ENCODE data around the gene XXYLT1. TPM values are rescaled to one million over a fixed set of nuclear protein-coding genes. Genes with fewer than 3 reads are reported as not detected.

Gene XXYLT1
- polyA plus RNA-seq, 4 donors: 28.9 to 35.7 (median 31.3) TPM

- no peak for DNase-seq (ENCODE audit: low read depth in 4 of 4, low spot score in 3 of 4)
Measured at GRCh38 chr3:195139876-195140240, 131.1 kb downstream of the XXYLT1 start.

DNA sequence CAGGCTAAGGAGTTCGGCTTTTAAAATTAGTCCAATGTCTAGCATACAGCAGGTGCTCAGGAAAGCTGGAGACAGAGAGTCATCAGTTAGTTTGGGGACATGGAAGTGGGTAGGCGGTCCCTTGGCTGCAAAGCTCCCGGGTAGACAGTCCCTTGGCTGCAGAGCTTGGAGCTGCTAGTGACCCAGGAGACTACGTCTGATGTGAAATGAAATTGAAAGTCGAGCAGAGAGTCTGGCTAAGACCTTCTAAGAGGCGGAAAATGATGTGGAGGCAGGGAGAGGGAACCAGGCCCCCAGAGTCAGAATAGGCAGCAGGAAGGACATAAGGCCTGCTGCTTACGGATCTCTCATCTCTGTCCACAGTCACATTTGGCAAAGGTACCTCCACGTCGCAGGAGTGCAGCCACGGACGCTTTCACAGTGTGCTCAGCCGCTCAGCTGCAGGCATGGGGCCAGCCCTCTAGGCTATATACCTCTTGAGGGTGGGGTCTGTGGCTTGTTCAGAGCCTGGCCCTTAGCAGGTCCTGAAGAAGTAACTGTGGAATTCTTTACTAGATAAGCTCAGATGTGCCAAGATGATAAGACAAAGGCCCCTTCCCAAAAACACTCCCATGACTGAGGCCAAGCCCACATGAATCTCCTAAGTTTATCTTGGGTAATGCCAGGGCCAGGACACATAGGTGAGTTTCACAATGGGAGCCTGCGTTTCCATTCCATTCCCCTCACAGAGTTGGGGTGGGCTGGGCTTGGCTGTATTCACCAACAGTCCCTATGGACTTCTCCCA is 131.7 kb downstream of the XXYLT1 start:
- DNase-seq (ENCODE audit: low read depth in 4 of 4, low spot score in 3 of 4): no peak

DNA sequence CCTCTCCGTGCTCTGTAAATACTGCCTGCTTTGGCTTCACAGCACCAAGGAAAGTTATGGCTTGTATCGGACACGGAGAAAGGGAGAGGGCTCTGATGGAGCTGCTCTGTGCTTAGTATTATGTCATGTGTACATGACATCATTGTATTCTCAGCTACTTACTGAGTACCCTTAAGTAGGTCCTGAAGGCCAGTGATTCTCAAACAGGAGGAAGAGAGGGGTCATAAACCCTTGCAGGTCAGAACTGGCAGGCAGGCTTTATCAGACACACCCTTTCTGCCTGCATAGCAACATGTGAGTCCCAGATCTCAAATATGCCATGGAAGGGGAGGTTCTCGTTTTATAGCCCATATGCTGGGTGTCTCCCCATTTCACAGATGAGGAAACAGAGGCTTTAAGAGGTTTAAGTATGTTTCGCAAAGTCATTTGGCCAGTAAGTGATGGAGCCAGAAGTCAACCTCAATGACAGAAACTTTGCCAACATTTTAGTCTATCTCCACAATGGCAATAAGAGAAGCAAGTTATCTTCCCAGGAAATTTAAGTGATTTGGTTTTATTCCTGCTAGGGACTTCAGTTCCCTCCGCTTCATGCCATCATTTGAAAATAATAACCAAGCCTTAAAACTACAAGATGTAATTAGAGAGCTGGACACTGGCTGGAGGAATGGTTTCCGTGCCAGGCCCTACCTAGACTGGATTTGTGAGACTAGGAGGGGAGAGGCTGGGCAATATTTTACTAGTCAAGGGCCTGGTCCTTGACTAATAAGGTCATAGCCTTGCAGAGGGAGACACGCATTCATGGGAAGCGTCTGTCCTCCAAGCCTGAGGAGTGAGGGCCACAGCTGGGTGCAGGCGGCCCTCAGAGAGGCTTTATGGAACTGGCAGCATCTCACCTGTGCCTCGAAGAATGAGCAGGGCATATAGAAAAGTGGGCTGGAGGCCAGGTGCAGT is 133.0 kb downstream of the XXYLT1 start:
- DNase-seq (ENCODE audit: low read depth in 4 of 4, low spot score in 3 of 4): no peak

DNA sequence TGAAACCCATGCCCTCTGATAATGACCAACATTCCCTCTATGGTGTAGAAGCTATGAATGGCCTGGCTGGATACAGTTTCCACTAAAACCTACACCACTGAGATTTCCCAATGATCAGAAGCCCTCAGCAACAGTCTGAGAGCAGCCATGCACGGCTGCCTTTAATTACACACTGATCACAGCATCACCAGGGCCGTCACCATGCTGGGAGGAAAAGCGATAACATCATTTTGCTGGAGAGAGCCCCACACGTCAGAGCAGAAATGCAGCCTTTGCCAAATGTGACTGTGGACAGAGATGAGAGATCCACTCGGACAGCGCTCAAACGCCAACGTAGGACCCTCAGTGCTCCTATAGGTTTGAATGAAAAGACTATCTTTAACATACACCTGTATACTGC is 135.0 kb downstream of the XXYLT1 start:
- DNase-seq (ENCODE audit: low read depth in 4 of 4, low spot score in 3 of 4): no peak

- no peak for DNase-seq (ENCODE audit: low read depth in 4 of 4, low spot score in 3 of 4)
Measured at GRCh38 chr3:195134431-195134830, 136.5 kb downstream of the XXYLT1 start.

GRCh38 chr3:195133462-195133861 is 137.5 kb downstream of the XXYLT1 start:
- DNase-seq (ENCODE audit: low read depth in 4 of 4, low spot score in 3 of 4): no peak

- DNase-seq (ENCODE audit: low read depth in 4 of 4, low spot score in 3 of 4): no peak
Measured at GRCh38 chr3:195133013-195133412, 137.9 kb downstream of the XXYLT1 start.

GRCh38 chr3:195131176-195131575 is 139.8 kb downstream of the XXYLT1 start:
- DNase-seq (ENCODE audit: low read depth in 4 of 4, low spot score in 3 of 4): no peak

DNA sequence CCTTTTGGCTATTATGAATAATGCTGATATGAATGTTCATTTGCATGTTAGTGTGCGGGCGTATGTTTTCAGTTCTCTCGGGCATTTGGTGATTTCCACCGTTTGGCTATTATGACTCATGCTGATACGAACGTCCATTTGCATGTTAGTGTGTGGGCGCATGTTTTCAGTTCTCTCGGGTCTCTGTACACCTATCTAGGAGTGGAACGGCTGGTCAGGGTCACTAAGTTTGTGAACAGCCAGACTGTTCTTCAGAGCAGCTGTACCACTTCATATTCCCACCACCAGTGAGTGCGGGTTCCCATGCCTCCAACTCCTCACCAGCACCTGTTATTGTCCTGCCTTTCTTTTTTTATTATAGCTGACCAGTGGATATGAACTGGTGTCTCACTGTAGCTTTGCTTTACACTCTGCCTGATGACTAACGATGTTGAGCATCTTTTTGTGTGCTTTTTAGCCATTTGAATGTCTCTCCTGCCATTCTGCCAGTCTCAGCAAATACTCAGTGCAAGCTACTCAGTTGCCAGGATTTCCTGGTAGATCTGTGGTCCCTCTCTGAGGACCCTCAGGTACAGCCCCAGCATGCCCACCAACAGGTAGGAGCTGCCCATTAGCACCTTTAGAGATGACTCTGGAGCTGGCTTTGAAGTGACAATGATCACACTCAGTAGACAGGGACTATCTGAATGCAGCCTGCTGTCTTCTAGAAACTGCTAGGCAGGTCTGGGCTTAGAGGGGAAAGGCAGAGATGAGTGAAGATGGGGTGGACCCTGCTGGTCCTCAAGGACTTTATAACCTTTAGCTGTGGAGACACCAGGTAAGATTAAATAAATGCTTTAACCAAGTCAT is 141.1 kb downstream of the XXYLT1 start:
- no peak for DNase-seq (ENCODE audit: low read depth in 4 of 4, low spot score in 3 of 4)

DNA sequence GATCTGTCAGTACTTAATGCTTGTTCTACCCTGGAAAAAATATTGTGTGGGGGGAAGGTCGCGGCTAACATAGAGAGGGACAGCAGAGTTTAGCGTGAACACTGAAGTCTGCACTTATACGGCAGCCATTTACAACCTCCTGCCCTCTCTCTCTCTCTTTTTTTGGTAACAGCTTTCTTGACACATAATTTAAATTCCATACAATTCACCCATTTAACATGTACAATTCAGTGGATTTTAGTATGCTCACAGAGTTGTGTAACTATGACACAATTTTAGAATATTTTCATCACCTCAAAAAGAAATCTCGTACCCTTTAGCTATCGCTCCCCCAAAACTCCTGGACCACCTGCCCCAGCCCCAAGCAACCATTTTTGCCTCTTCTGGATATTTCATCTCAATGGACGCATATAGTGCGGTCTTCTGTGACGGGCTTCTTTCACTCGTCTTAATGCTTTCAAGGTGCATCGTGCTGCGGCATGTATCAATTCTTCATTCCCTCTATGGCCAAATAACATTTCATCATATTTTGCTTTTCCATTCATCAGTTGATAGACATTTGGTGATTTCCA is 141.8 kb downstream of the XXYLT1 start:
- DNase-seq (ENCODE audit: low read depth in 4 of 4, low spot score in 3 of 4): no peak

DNA sequence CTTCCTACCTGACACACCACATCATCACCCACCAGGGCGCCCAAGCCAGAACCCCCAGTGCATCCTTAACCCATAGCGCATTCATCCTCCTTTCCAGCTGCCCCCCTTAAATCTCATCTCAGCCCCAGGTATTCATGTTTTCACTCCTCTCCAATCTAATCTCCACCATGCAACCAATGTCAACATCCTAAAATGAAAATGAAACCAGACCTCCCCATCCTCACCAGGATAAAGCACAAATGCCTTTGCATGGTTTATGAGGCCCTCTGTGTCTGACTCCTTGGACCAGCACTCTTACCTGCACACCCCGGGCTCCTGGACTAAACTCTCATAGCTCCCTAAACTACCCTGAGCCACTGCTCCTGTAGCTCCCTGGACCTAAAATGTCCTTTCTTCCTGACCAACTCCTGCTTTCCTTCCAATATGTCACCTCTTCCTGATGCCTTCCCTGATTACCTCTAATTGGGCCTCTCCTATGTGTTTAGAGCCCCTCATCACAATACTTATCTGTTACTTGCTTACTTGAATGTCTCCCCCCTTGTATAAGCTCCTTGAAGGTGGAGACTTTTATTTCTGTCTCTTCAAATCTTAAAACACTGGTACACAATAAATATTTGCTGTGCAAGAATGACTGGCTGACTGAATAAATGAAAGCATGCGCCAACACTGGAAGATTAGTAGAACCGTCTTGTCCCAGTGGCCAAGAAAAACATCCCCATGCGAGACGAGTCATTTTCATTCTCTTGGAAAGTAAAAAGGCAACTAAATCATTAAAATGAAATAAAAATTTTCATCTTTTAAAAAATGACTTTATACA is 142.5 kb downstream of the XXYLT1 start:
- no peak for DNase-seq (ENCODE audit: low read depth in 4 of 4, low spot score in 3 of 4)

- no peak for DNase-seq (ENCODE audit: low read depth in 4 of 4, low spot score in 3 of 4)
Measured at GRCh38 chr3:195126056-195126605, 144.8 kb downstream of the XXYLT1 start.

DNA sequence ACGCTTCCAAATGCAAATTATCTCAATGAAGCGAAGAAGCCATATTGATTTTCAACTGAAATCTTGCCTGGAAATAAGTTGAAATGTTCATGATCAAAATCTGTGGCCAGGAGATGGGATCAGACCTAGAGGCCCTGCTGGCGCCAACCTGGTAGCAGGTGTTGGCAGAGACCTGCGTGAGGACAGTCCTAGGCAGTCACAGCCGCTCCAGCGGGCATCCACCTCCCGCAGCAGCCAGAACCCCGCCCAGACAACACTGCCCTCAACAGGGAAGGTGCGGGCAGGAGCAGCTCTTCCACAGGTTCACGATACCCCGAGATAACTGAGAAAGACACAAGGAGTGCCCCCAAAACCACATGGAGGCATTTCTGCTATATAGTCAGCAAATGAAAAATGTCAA is 145.3 kb downstream of the XXYLT1 start:
- DNase-seq (ENCODE audit: low read depth in 4 of 4, low spot score in 3 of 4): no peak

GRCh38 chr3:195124378-195124992 is 146.5 kb downstream of the XXYLT1 start:
- no peak for DNase-seq (ENCODE audit: low read depth in 4 of 4, low spot score in 3 of 4)

DNA sequence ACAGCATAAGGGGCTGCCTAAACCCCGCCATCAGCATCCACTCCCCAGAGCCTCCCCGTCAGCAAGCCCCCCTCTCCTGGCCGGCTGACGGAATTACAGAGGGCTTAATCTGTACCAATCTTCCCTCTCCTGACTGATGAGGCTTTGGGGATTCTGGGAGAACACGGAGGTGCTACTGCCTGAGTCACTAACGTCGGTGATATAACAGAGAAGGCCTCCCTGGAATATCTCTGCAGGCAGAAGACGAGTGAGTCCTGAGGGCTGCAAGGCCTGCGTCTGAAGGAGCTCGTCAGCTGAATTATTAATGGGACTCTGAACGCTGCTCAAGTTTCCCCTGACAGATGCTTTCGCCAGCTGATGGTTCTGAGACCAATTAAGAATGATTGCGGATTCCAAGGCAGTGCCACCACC is 147.7 kb downstream of the XXYLT1 start:
- DNase-seq (ENCODE audit: low read depth in 4 of 4, low spot score in 3 of 4): no peak

DNA sequence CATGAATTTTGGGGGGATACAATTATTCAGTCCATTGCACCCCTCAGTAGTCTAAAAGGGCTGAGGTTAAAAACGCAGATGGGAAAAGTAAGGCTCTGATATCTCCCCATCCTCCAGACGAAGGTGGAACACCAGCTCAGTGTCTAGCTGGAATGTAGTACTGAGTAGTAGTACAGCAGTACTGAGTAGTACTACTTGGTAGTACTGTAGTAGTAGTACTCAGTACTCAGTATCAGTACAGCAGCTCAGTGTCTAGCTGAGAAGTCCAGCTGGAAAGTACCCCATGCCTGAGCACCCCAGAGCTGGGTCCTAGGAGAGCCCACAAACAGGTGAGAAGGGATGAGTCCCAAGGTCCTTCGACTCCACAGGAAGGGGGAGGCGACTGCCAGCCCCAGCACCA is 148.7 kb downstream of the XXYLT1 start:
- no peak for DNase-seq (ENCODE audit: low read depth in 4 of 4, low spot score in 3 of 4)

GRCh38 chr3:195120267-195120601 is 150.7 kb downstream of the XXYLT1 start:
- no peak for DNase-seq (ENCODE audit: low read depth in 4 of 4, low spot score in 3 of 4)

- DNase-seq (ENCODE audit: low read depth in 4 of 4, low spot score in 3 of 4): no peak
Measured at GRCh38 chr3:195119461-195120266, 151.3 kb downstream of the XXYLT1 start.
